Osteoblast (primary cell): Measurements from ENCODE around the gene RNASEH2B. TPM values are rescaled to one million over a fixed set of nuclear protein-coding genes. Genes with fewer than 3 reads are reported as not detected.
A peak's percentile ranks its signal among the peaks of the same experiment; 100 is the strongest.

Source experiments
- DNase-seq: peaks from one replicate; pipeline ENCODE4 v3.0.0; 2011; ENCODE audit warnings: low spot score, mixed read lengths; ENCODE audit not compliant: insufficient read length; ENCODE audit errors: missing footprints
- H2AFZ ChIP-seq: 2 replicates; pipeline ENCODE4 v1.6.0; 2011; ENCODE audit warnings: mild to moderate bottlenecking, low read length
- H3K27ac ChIP-seq: 2 replicates; pipeline ENCODE4 v1.5.1; 2011; ENCODE audit warnings: mild to moderate bottlenecking, low read depth, low read length, moderate library complexity
- H3K27me3 ChIP-seq: 2 replicates; pipeline ENCODE4 v1.6.0; 2012; ENCODE audit warnings: mild to moderate bottlenecking, control low read depth, inconsistent platforms, low read length, moderate library complexity; ENCODE audit not compliant: insufficient read depth
- H3K36me3 ChIP-seq: 2 replicates; pipeline ENCODE4 v1.5.1; 2011; ENCODE audit warnings: mild to moderate bottlenecking, low read length, control low read depth, moderate library complexity; ENCODE audit not compliant: insufficient read depth
- H3K4me1 ChIP-seq: 2 replicates; pipeline ENCODE4 v1.5.1; 2011; ENCODE audit warnings: mild to moderate bottlenecking, low read length, control low read depth, moderate library complexity; ENCODE audit not compliant: insufficient read depth
- H3K4me2 ChIP-seq: 2 replicates; pipeline ENCODE4 v1.6.0; 2011; ENCODE audit warnings: mild to moderate bottlenecking, low read length; ENCODE audit not compliant: insufficient read depth
- H3K4me3 ChIP-seq: fragments of 200-600 bp; sonication (generic); 3 replicates; pipeline ENCODE4 v1.5.1; 2012; ENCODE audit warnings: mild to moderate bottlenecking, low read length, inconsistent platforms; ENCODE audit not compliant: insufficient read depth
- H3K79me2 ChIP-seq: 2 replicates; pipeline ENCODE4 v1.6.0; 2012; ENCODE audit warnings: mild to moderate bottlenecking, low read length, control low read depth, inconsistent platforms; ENCODE audit not compliant: insufficient read depth
- H3K9me3 ChIP-seq: 2 replicates; pipeline ENCODE4 v1.5.1; 2011; ENCODE audit warnings: low read depth, low read length, control low read depth
- H4K20me1 ChIP-seq: 2 replicates; pipeline ENCODE4 v1.6.0; 2012; ENCODE audit warnings: mild to moderate bottlenecking, low read length, control low read depth; ENCODE audit not compliant: insufficient read depth
- total RNA-seq: library from RNA; depleted of rRNA; stranded (reverse); fragments of >200 nt; gene quantifications from 2 replicates; pipeline ENCODE4 v1.2.3, GENCODE V29; 2012
- TF ChIP-seq, protein P1 (sequence below): IDR thresholded peaks from 2 replicates; pipeline ENCODE4 v1.5.1; 2011; ENCODE audit warnings: mild to moderate bottlenecking, low read depth, low read length, moderate library complexity; ENCODE audit errors: extremely low read depth

RNASEH2B gene
- total RNA-seq, 1 donor = 47.4 TPM

DNA sequence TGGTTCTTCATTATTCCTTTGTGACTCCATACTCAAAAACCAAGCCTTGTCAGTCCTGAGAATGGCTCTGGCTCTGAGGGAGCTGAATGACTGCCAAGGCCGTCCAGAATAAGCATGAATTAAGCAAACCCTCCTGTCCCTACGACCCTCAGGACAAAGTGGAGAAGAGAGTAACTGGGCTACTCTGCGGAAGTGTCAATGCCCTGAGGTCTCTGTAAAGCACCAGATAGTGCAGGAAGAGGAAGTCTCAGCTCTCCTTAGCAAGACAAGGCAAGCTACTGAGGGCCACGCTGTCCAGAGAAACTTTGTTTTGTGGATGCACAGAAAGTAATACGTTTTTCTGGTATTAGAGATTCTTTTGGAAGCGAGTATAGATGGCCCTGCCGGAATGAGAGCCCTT is 94.1 kb downstream of the RNASEH2B start:
- no peaks in the 10 kb centered on the region for H3K36me3 ChIP-seq
- H3K27ac ChIP-seq = no peak overlapping the region
- H3K4me1 ChIP-seq = peaks cover 7% of the 10 kb centered on the region
- no peak for DNase-seq
- H3K4me3 ChIP-seq = no peak overlapping the region
- H3K79me2 ChIP-seq = no peaks in the 10 kb centered on the region
- TF ChIP-seq, protein P1, sequence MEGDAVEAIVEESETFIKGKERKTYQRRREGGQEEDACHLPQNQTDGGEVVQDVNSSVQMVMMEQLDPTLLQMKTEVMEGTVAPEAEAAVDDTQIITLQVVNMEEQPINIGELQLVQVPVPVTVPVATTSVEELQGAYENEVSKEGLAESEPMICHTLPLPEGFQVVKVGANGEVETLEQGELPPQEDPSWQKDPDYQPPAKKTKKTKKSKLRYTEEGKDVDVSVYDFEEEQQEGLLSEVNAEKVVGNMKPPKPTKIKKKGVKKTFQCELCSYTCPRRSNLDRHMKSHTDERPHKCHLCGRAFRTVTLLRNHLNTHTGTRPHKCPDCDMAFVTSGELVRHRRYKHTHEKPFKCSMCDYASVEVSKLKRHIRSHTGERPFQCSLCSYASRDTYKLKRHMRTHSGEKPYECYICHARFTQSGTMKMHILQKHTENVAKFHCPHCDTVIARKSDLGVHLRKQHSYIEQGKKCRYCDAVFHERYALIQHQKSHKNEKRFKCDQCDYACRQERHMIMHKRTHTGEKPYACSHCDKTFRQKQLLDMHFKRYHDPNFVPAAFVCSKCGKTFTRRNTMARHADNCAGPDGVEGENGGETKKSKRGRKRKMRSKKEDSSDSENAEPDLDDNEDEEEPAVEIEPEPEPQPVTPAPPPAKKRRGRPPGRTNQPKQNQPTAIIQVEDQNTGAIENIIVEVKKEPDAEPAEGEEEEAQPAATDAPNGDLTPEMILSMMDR = no peak
- no peak overlapping the region for H2AFZ ChIP-seq
- H3K27me3 ChIP-seq = peaks cover 35% of the 10 kb centered on the region
- H4K20me1 ChIP-seq = no peaks in the 10 kb centered on the region
- H3K4me2 ChIP-seq = no peak overlapping the region
- no peaks in the 10 kb centered on the region for H3K9me3 ChIP-seq

DNA sequence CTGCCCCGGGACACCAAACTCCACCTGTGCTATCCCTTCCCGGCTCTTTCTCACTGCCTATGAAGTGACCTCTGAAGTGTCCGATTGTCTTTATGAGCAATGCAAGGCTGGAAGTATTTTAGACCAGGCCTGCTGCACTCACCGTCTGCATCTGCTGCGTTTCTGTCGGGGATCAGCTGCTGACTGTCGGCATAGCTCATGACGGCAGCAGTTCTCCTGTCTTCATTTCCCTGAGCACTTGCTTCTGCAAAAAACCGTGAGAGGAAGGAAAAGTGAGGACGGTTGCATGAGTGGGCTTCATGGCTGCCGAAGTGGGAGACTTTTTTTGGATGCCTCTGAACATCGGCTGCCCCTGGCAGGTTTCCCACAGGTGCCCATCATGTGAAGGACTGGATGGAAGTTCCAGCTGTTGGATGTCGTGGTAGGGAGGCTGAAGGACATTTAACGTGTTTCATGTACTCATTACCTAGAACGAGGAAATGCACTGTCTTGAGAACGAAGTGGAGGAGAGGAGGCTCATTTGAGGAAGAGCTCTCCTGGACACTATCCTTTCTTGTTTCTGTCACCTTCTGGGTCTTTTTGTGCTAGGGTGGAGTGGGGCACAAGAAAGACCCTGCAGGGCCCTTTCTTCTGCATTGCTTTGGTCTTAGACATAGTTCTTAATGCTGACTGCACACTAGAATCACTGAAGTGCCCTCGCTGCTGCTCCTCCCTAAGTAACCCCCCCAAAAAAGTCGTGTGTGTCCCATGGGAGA is 94.7 kb downstream of the RNASEH2B start:
- Histone ChIP-seq H3K4me1 (peaks cover 7% of the 10 kb centered on the region), H3K79me2 (no peaks in the 10 kb centered on the region), H3K4me2 (no peak overlapping the region), H2AFZ (no peak overlapping the region), H3K36me3 (no peaks in the 10 kb centered on the region), H4K20me1 (no peaks in the 10 kb centered on the region), H3K27ac (no peak overlapping the region), H3K9me3 (no peaks in the 10 kb centered on the region), H3K4me3 (no peak overlapping the region), H3K27me3 (peaks cover 37% of the 10 kb centered on the region)
- peak; percentile 45 for DNase-seq
- TF ChIP-seq, protein P1 = no peak

- peaks cover 37% of the 10 kb centered on the region for H3K27me3 ChIP-seq
- peaks cover 6% of the 10 kb centered on the region for H3K4me1 ChIP-seq
- TF ChIP-seq, protein P1 = no peak
- H3K4me3 ChIP-seq = no peak overlapping the region
- no peak overlapping the region for H3K4me2 ChIP-seq
- H3K79me2 ChIP-seq = no peaks in the 10 kb centered on the region
- H2AFZ ChIP-seq = no peak overlapping the region
- DNase-seq = peak; percentile 74
- H3K36me3 ChIP-seq = no peaks in the 10 kb centered on the region
- no peak overlapping the region for H3K27ac ChIP-seq
- no peaks in the 10 kb centered on the region for H4K20me1 ChIP-seq
- no peaks in the 10 kb centered on the region for H3K9me3 ChIP-seq
Observed at GRCh38 chr13:51004918-51005460, 95.4 kb downstream of the RNASEH2B start.

- H3K27ac ChIP-seq = no peak overlapping the region
- no peak overlapping the region for H2AFZ ChIP-seq
- no peak overlapping the region for H3K4me3 ChIP-seq
- H3K9me3 ChIP-seq = no peaks in the 10 kb centered on the region
- no peak overlapping the region for H3K4me2 ChIP-seq
- no peak for DNase-seq
- TF ChIP-seq, protein P1 = no peak
- H4K20me1 ChIP-seq = no peaks in the 10 kb centered on the region
- no peaks in the 10 kb centered on the region for H3K36me3 ChIP-seq
- H3K4me1 ChIP-seq = no peaks in the 10 kb centered on the region
- H3K27me3 ChIP-seq = peaks cover 37% of the 10 kb centered on the region
- no peaks in the 10 kb centered on the region for H3K79me2 ChIP-seq
Observed at GRCh38 chr13:51005566-51005965, 96.0 kb downstream of the RNASEH2B start.

Other genes with a start within 250 kb of the RNASEH2B start
- gene DLEU7, start 66.1 kb upstream of the RNASEH2B start, total RNA-seq = not detected in 2 replicates
- gene C13orf42, start 201.5 kb downstream of the RNASEH2B start, total RNA-seq = not detected in 2 replicates